Bone marrow (tissue), 2 donors: ENCODE measurements around the gene POLR2M.

Experiments used
- DNase-seq, 2 donors: peaks; one replicate each; lab custom pipeline; 2025; lab: John Stamatoyannopoulos, UW

Gene POLR2M

GRCh38 chr15:57706405-57707209, at the start of gene POLR2M:
POLR2M (plus strand) TSS chr15:57706714; CDS start chr15:57706843, 129 bp downstream.
- DNase-seq, result peak; percentile 80 to 92

GRCh38 chr15:57657619-57658018, 48.9 kb upstream of the POLR2M start:
- DNase-seq, result no peak

GRCh38 chr15:57662091-57662744, 44.3 kb upstream of the POLR2M start:
- no peak for DNase-seq

- DNase-seq, result no peak
Measured at GRCh38 chr15:57662802-57663201, 43.7 kb upstream of the POLR2M start.

- DNase-seq, result no peak
Measured at GRCh38 chr15:57663262-57663661, 43.3 kb upstream of the POLR2M start.

GRCh38 chr15:57665194-57665593, 41.3 kb upstream of the POLR2M start:
- DNase-seq, result no peak

- no peak for DNase-seq
Measured at GRCh38 chr15:57665939-57666338, 40.6 kb upstream of the POLR2M start.

GRCh38 chr15:57667171-57667849, 39.2 kb upstream of the POLR2M start:
- DNase-seq, result no peak

- DNase-seq, result no peak
Measured at GRCh38 chr15:57668016-57668415, 38.5 kb upstream of the POLR2M start.

- DNase-seq, result no peak
Measured at GRCh38 chr15:57671636-57672035, 34.9 kb upstream of the POLR2M start.

- DNase-seq, result no peak
Measured at GRCh38 chr15:57675481-57676181, 30.9 kb upstream of the POLR2M start.

GRCh38 chr15:57676585-57676984, 29.9 kb upstream of the POLR2M start:
- DNase-seq, result no peak

- no peak for DNase-seq
Measured at GRCh38 chr15:57677204-57677603, 29.3 kb upstream of the POLR2M start.

GRCh38 chr15:57680021-57680420, 26.5 kb upstream of the POLR2M start:
- DNase-seq, result no peak

GRCh38 chr15:57681011-57681410, 25.5 kb upstream of the POLR2M start:
- DNase-seq, result no peak

GRCh38 chr15:57683481-57683880, 23.0 kb upstream of the POLR2M start:
- no peak for DNase-seq

- DNase-seq, result no peak
Measured at GRCh38 chr15:57684491-57685151, 21.9 kb upstream of the POLR2M start.

GRCh38 chr15:57685306-57686095, 21.0 kb upstream of the POLR2M start:
- DNase-seq, result no peak

- no peak for DNase-seq
Measured at GRCh38 chr15:57686657-57687056, 19.9 kb upstream of the POLR2M start.

GRCh38 chr15:57690341-57690966, 16.1 kb upstream of the POLR2M start:
- DNase-seq, result no peak
